Measurements from ENCODE around the gene NAT8L.

DNA sequence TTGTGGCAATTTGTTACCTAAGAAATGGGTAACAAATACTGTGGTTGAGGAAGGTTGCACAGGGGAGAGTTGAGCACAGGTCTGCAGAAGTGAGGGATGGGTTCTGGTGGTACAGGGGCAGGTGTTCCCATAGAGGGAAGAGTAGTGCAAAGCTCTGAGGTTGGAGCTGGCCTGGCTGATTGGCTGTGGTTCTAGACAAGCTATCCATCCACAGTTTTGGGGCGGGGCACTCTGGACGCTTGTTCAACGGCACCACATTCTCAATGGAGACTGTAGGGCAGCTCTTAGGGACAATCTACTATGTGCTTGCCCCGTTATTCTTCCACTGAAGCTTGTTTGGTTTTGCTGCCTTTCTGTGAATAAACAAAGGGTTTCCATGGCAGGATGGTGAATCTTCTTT, 35.4 kb downstream of the NAT8L start:
- TF ChIP-seq POLR2A (IDR thresholded peaks at IDR 0.05; ENCODE audit: low read depth, low read length) (no peak), RAD21 (IDR thresholded peaks at IDR 0.05; ENCODE audit: low read length) (no peak), RCOR1 (IDR thresholded peaks at IDR 0.05; ENCODE audit: insufficient replicate concordance, low read length) (no peak), CEBPB (IDR thresholded peaks at IDR 0.05; ENCODE audit: low read depth, low read length) (no peak), FOS (IDR thresholded peaks at IDR 0.05; ENCODE audit: low read depth, low read length) (no peak), MAZ (IDR thresholded peaks at IDR 0.05; ENCODE audit: borderline replicate concordance, low read depth, low read length) (no peak), CHD1 (IDR thresholded peaks at IDR 0.05; ENCODE audit: low read depth, low read length) (no peak), RFX5 (IDR thresholded peaks at IDR 0.05; ENCODE audit: low read depth, low read length) (no peak), SMC3 (IDR thresholded peaks at IDR 0.05; ENCODE audit: low read depth, low read length) (no peak), BHLHE40 (IDR thresholded peaks at IDR 0.05; ENCODE audit: low read depth, low read length) (no peak)
- TF ChIP-seq, protein P1, sequence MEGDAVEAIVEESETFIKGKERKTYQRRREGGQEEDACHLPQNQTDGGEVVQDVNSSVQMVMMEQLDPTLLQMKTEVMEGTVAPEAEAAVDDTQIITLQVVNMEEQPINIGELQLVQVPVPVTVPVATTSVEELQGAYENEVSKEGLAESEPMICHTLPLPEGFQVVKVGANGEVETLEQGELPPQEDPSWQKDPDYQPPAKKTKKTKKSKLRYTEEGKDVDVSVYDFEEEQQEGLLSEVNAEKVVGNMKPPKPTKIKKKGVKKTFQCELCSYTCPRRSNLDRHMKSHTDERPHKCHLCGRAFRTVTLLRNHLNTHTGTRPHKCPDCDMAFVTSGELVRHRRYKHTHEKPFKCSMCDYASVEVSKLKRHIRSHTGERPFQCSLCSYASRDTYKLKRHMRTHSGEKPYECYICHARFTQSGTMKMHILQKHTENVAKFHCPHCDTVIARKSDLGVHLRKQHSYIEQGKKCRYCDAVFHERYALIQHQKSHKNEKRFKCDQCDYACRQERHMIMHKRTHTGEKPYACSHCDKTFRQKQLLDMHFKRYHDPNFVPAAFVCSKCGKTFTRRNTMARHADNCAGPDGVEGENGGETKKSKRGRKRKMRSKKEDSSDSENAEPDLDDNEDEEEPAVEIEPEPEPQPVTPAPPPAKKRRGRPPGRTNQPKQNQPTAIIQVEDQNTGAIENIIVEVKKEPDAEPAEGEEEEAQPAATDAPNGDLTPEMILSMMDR (conservative IDR thresholded peaks at IDR 0.05; ENCODE audit: low read depth, low read length) = no peak
- TF ChIP-seq, protein P2, sequence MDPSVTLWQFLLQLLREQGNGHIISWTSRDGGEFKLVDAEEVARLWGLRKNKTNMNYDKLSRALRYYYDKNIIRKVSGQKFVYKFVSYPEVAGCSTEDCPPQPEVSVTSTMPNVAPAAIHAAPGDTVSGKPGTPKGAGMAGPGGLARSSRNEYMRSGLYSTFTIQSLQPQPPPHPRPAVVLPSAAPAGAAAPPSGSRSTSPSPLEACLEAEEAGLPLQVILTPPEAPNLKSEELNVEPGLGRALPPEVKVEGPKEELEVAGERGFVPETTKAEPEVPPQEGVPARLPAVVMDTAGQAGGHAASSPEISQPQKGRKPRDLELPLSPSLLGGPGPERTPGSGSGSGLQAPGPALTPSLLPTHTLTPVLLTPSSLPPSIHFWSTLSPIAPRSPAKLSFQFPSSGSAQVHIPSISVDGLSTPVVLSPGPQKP (IDR thresholded peaks at IDR 0.05; ENCODE audit: borderline replicate concordance, low read depth, low read length) = no peak
